Astrocyte of the cerebellum (primary cell): ENCODE results near the gene MAN1C1.

Source experiments
- DNase-seq: peaks from one replicate; pipeline ENCODE4 v3.0.0-alpha.2; 2011; ENCODE audit warnings: low read depth
- H3K4me3 ChIP-seq: 2 replicates; pipeline ENCODE4 v1.5.1; 2011; ENCODE audit warnings: mild to moderate bottlenecking, low read depth, low read length, moderate library complexity
- in situ Hi-C: cut with HindIII; loops from 2 replicates; pipeline ENCODE4 v1.10.0; 2017; ENCODE audit warnings: low sequenced_read_pairs
- TF ChIP-seq, protein P1 (sequence below): IDR thresholded peaks from 2 replicates; pipeline ENCODE4 v1.5.1; 2012; ENCODE audit warnings: low read length, low read depth, moderate library complexity, mild to moderate bottlenecking; ENCODE audit errors: missing control alignments

Gene MAN1C1

DNA sequence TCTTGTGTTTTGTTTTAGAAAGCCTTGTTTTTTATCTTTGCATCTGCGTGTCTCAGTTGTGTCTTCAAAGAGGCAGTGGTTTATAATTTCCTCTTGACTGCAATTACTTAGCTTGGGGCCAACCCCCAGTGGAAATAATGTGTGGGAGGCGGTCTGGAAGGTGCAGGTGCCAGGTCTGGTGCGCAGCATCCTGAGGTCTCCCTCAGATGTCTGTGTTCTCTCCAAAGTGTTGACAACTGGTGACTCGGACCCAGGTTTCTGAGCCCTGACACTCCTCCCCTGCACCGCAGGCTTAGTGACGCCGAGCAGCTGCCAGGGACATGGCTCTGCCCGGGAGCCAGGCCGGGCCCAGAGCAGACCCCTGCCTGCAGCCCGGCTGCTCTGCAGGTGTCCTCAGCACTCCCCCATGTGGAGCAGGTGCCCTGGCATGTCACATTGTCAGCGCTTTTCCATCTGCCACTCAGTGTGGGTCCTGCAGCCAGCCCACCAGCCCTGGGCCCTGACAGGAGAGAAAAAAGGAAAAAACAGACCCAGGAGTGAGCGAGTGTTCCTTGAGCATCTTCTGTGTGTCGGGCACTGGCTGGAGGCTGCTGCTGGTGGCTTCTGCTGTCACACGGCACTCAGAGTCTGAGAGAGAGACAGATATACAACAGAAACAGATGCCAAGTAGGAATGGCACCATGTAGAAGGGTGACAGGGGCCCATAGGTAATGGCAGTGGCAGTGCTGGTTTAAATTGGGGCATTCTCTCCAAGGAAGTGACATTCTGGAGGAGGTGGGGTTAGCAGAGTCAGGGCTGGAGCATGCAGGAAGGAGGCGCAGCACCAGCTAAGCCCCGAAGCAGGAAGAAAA is 158.6 kb downstream of the MAN1C1 start:
- TF ChIP-seq, protein P1, sequence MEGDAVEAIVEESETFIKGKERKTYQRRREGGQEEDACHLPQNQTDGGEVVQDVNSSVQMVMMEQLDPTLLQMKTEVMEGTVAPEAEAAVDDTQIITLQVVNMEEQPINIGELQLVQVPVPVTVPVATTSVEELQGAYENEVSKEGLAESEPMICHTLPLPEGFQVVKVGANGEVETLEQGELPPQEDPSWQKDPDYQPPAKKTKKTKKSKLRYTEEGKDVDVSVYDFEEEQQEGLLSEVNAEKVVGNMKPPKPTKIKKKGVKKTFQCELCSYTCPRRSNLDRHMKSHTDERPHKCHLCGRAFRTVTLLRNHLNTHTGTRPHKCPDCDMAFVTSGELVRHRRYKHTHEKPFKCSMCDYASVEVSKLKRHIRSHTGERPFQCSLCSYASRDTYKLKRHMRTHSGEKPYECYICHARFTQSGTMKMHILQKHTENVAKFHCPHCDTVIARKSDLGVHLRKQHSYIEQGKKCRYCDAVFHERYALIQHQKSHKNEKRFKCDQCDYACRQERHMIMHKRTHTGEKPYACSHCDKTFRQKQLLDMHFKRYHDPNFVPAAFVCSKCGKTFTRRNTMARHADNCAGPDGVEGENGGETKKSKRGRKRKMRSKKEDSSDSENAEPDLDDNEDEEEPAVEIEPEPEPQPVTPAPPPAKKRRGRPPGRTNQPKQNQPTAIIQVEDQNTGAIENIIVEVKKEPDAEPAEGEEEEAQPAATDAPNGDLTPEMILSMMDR = no peak
- in situ Hi-C loops = no loop called here
- no peak for DNase-seq
- H3K4me3 ChIP-seq = no peak overlapping the region

DNA sequence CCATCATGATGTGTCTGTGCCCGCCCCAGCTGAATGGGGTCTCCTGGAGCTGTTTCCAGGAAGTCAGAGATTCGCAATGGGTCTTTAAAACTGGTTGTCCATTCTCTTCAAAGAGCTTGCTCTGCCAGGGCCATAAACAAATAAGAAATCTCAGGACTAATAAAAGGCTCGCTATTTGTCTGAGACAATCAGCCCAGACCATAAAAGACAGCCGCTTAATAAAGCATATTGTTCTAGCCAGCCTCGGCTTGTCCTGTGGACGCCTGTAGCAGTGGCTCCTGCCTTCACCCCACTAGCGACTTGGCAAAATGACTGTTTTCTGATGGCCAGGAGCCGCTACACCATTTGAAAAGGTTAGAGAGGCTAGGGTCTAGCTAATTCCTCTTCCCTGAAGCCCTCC is 162.8 kb downstream of the MAN1C1 start:
- in situ Hi-C loops = no loop called here
- no peak for DNase-seq
- TF ChIP-seq, protein P1 = no peak
- no peak overlapping the region for H3K4me3 ChIP-seq

DNA sequence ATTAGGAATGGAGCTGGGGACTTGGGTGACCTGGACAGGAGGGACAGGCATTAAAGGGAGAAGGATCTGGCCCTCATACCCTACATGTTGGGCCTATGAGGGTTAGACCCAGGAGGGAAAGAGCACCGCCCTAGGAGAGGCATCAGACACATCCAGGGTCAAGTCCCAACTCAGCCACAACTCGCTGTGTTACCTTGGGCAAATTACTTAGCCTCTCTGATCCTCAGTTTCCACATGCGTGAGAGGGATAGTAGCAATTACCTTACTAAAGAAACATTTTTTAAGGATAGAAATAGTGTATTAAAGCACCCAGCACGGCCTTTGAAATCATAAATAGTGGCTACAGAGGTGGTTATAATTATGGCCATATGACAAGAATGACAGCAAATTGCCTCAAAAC is 163.3 kb downstream of the MAN1C1 start:
- no peak overlapping the region for H3K4me3 ChIP-seq
- DNase-seq = no peak
- in situ Hi-C loops = loop anchor here (10.0 kb wide), 2 partner anchors 85 to 255 kb away; no protein-coding TSS in a partner anchor
- TF ChIP-seq, protein P1 = no peak

DNA sequence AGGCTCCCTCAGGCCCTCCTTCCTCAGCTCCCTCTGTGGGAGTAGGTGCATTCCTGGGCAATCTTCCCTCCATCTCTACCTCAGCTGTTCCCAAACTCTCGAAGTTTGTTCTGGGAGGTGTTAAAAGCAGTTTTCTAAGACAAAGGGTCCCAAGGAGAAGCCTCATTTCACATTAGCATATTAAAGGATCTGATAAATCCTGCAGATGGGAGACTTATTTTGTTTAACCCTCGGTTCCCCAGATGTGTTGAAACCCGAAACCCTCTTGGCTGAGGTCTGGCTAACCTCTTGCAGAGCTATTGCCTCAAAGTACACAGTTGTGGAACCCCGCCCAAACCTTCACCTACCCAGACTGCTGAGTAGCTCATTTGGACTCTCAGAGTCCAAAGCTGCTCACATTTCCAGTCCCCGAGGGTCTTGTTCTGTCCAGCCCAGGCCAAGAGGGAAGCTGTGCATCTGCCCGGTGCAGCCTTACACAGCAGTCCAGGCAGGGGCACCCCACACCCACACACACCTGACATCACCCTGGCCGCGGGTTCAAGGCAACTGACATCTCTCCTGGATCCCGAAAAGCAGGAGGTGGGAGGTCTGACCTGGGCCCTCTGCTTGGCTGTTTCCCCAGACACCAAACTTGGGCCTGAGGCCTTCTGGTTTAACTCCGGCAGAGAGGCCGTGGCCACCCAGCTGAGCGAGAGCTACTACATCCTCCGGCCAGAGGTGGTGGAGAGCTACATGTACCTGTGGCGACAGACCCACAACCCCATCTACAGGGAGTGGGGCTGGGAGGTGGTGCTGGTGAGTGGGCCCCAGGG is 163.9 kb downstream of the MAN1C1 start:
- TF ChIP-seq, protein P1 = no peak
- no peak overlapping the region for H3K4me3 ChIP-seq

DNA sequence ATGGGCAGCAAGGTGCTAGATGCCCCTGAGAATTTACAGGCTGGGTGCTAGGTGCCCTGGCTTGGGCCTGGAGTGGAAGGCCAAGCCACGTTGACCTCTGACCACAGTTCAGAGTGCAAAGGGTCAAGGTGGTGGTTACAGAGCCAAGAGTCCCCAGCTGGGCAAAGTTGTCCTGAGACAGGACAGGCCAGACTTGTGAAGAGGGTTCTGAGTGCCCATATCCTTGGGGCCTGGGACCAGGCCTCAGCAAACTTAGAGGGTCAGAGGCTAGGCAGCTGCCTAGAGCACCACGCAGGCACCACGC is 164.5 kb downstream of the MAN1C1 start:
- TF ChIP-seq, protein P1 = no peak
- no peak overlapping the region for H3K4me3 ChIP-seq
- DNase-seq = no peak
- in situ Hi-C loops = loop anchor here (10.0 kb wide), 2 partner anchors 86 to 256 kb away; no protein-coding TSS in a partner anchor

More for the DNA sequence above, 163.9 kb downstream of the MAN1C1 start:
- no peak for DNase-seq
- in situ Hi-C loops = loop anchor here (10.0 kb wide), 2 partner anchors 86 to 256 kb away; no protein-coding TSS in a partner anchor

DNA sequence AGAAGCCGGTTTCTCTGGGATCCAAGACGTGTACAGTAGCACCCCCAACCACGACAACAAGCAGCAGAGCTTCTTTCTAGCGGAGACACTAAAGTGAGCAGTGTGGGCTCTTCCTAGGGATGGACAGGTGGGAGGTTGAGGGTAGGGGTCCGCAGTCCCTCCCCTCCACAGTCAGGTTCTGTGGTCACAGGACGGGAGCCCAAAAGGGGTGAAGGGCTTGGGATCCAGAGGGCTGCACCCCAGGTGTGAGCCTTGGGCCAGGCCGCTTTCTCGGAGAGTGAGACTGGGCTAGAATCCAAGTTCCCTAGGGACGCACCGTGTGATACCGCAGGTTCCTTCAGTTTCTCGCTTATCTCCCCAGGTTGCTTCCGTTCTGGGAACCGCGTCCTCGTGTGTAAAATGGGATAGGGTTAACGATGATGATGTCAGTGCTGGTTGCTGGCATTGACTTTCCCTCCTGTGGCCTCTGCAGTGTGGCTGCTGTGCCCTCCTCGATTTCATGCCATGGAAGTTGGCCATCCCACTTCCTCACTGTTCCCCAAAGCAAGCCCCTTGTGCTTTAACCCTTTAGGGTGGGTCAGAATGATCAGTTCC is 166.1 kb downstream of the MAN1C1 start:
- DNase-seq = no peak
- H3K4me3 ChIP-seq = no peak overlapping the region
- in situ Hi-C loops = loop anchor here (10.0 kb wide), 2 partner anchors 88 to 258 kb away; no protein-coding TSS in a partner anchor
- TF ChIP-seq, protein P1 = no peak
